GM21528 (cell line): ENCODE data around the gene SRGAP1.
"Not testable (repeated sequence)": the region's sequence is repeated elsewhere in the genome, so short reads cannot be mapped to it uniquely, and the experiment has no call there.

Experiments used
- ATAC-seq: cut with Tn5 transposase; IDR thresholded peaks from one replicate; pipeline ENCODE4 v1.9.1; 2021; ENCODE audit warnings: mild to moderate bottlenecking, moderate library complexity; ENCODE audit not compliant: unreplicated experiment, low FRiP score

The SRGAP1 gene

DNA sequence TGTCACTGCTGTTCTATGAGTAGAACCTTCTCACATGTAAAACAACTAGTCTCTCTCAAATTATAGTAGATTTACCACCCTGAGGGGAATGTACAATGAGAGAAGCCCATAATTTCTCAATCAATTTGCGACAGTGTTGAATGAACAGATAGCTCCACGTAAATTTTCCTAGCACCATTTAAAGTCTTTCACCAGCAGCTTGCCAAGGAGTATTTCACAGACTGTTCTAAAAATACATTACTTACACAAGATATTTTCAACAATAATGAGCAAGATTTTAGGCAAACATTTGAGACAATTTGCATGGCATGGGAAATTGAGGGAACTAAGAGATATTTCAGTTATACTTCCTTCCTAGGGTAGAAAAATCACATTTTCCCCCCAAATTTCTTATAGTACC is 226.0 kb downstream of the SRGAP1 start:
- ATAC-seq: no peak

DNA sequence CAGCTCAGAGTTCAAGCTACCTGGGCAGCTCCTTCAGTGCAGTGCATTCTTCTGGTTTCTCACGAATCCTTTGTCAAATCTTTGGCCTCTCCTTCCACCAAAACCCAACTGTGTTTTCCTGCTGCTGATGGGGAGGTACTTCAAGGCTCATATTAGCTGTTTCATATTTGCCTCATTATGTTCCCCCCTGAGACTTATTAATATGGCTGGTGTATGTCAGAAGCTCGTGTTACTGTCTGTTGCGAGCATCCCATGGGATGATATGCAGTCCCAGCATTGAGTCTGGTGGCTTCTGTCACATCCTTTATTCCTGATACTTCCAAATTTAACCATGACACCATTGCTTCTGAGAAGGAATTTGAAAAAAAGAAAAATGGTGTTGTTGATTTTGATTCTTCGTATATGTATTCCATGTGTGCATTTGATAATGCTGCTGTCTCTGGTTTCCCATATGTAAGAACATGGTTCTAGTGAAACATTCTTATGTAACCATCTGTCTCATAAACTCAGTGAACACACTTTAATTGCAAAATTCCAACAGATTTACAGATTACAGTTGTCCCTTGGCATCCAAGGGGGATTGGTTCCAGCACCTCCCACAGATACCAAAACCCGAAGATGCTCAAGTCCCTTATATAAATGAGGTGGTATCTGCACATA is 228.5 kb downstream of the SRGAP1 start:
- ATAC-seq: no peak

DNA sequence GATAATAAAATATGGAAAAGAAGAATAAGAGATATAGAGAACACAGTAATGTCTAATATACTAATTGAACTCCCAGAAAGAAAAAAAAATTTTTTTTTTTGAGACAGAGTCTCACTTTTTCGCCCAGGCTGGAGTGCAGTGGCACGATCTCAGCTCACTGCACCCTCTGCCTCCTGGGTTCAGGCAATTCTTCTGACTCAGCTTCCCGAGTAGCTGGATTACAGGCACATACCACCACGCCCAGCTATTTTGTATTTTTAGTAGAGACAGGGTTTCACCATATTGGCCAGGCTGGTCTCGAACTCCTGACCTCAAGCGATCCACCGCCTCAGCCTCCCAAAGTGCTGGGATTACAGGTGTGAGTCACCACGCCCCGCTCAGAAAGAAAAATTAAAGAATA is 232.1 kb downstream of the SRGAP1 start:
- not testable (repeated sequence) for ATAC-seq

DNA sequence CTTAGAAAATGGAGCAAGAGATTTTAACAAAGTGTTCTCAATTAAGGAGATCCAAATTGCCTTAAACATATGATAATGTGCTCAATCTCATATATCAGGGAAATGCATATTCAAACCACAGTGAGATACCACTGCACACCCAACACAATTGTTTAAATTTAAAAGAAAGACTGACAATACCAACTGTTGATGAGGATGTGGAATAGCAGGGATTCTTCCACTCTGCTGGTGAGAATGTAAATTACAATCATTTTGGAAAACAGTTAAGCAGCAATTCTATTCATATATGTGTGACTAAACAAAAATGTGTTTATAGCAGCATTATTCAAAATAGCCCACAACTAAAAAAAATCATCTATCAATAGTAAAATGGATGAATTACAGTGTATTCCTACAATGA is 233.4 kb downstream of the SRGAP1 start:
- ATAC-seq: no peak

DNA sequence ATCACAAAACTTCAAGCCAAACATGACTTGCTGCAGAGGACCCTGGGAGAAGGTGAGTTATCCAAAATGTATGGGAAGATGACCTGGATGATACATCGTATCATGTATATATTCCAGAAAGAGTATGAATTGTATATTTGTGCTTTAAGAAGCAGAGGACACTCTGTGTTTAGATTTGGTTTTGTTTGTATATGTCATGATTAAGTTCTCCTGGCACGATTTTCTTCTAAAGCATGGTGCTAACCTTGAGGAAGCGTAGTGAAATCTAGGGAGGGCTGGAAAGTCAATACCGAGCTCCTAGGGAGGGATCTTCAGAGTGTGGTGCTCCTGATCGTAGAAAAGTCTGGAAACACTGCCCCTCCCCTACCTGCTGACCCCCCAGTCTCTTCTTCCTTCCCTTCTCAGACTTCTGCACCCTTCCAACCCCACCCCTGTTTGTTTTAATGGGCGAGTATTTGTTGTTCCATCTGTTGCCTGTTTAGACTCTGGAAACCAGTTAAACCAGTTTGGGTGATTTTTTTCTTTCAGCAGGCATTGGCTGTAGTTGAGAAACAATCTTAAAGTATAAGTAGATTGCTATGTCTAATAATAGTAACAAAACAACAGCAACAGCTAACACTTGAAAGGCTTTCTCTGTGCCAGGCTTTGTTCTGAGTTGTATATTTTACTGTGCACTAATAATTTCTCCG is 236.0 kb downstream of the SRGAP1 start:
- no peak for ATAC-seq

DNA sequence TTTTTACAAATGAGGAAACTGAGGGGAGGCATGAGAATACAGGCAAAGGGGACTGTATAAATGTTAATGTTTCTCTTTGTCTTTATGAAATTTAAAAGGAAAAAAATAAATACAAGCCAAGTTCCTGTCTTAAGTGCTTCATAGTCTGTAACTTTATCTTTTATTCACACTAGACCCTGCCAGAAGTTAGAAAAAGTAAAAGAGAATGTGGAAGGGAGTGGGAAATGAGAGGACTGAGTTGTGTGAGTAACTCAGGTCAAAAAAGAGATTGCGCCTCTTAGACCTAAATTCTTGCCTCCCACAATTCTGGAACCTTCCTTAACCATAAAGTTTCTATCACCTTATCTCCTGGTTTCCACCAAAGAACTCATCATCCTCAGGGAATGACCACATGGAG is 236.5 kb downstream of the SRGAP1 start:
- no peak for ATAC-seq

DNA sequence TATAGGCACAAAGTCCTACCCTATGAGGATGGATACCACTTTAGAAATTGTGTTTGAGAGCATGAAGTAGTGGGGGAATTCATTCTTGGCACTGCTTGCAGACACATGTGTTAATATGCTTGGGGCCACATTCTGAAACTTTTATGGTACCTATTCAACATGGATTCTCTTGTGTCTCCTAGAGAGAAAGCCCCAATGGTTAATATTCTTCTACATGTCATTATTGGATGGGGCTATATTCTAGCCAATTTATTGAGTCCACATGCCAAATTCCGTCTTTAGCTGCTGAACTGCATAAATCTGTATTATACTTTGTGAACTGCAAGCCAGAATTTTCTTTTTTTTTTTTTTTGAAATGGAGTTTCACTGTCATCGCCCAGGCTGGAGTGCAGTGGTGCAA is 237.6 kb downstream of the SRGAP1 start:
- no peak for ATAC-seq

DNA sequence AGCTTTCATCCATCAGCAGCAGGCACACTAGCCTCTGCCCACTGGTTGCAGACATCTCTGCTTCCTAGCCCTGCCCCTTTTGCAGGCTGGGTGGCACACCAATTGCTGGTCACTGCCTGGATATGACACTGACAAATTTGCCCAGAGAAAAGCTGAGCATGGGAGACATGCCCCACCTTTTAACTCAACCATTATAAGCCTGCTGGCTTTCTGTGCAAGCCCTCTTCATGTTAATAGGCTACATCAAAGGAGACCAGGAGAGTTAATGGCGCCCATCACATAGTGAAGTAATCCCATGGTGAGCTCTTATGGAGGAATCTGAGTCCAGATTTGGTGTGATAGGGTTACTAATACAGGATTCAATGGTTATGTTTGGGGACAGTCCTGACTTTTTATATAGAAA is 238.4 kb downstream of the SRGAP1 start:
- no peak for ATAC-seq

DNA sequence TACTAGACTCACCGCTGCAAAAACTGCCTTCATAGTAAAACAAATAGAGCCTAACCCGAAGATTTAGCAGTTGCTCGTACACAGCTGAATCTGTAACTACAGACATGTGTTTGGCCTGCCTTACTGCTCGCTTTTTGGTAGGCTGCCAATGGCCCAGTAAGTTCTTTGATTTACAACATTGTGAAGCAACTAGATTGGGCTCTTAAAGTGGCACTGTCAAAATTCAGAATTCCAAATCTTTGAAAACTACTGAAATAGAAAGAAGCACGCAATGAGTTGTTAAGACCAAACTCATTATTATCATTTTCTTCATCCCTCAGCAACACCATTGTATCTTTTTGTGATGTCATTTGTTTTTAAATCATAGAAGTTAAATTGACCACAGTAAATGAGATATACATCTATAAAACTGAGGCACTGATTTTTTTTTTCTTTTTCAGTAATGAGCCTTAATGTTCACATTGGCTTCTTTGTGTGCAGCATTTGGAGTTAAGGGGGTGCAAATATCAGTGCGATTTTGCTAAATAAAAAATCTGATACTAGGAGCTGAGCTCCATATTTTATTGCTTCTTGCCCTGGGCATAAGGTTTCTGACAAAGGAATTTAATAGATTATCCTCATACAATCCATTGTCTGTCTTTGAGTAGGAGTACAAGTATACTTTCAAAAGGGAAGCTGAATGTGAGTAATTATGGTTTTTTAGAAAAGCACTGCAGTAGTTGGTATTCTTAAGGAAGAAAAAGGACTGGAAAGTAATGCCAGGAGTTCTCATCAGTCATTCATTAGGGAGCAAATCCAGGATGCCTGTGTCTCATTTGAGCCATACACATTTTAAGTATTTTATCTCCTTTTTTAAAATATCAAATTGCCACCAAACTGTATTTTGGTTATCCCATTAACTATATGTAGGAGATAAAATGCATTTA is 239.0 kb downstream of the SRGAP1 start:
- ATAC-seq: no peak

DNA sequence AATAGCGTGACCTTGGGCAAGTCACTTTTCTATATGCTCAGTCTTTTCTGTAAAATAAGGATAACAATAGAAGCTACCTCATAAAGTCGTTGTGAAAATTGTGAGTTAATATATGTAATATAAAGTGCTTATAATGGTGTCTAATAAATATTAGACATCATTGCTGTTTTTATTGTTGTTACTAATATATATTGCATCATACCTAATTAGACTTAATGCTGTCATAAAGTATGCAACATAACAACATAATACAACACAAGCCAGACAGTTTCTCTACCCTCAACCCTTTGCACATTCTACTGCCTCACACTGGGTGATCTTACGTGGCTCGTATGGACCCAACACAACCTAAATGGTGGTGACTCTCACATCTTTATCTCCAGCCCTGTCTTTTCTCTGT is 240.7 kb downstream of the SRGAP1 start:
- ATAC-seq: no peak

DNA sequence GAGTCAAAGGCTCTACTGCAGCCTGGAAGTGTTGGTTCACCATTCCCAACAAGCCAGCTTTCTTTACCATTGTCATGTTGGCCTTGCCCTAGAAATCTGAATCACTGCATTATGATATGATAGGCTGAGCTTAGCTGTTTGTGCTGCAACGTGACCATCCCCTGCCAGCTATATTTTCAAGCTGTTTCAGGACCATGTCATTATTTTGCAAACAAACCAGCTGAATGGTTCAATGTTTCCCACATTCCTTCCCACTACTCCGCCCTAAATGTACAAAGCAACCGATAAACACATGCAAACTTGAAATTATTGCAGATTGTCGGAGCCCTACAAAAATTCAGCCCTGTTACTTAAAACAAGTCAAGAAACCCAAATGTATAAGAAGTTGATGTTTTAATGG is 241.5 kb downstream of the SRGAP1 start:
- no peak for ATAC-seq

DNA sequence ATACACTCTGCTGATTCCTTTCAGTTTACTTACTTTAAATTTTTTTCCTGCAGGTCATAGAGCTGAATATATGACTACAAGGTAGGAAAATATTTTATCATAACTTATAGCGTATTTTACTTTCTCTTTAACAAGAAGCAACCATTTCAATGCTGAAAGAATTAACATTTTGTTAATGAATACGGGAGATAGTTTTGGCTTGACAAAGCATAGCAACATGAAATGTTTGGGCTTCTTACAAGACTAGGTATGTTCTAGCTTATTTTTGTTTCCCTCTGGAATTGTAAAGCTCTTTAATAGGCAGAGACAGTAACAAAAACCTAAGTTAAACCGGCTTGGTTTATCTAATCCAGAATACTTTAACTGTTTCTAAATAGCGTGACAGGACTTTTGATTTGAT is 242.4 kb downstream of the SRGAP1 start:
- no peak for ATAC-seq

DNA sequence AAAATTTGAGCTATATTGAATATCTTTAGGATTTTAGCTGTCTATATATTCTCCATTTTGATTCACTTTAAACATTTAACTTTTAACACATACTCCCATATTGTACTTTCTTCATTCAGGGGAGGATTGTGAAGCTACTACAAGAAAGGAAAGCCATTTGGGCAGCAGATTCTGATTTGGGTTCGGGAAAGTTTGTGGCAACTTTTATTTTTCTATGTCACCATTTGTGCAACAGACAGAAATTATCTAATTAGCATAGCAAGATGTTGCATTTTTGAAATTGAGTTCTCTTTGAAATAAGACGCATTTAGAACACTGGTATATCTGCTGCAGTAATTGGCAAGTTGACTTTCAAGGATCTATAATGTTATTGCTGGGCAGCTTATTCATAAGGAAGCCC is 243.3 kb downstream of the SRGAP1 start:
- ATAC-seq: no peak

DNA sequence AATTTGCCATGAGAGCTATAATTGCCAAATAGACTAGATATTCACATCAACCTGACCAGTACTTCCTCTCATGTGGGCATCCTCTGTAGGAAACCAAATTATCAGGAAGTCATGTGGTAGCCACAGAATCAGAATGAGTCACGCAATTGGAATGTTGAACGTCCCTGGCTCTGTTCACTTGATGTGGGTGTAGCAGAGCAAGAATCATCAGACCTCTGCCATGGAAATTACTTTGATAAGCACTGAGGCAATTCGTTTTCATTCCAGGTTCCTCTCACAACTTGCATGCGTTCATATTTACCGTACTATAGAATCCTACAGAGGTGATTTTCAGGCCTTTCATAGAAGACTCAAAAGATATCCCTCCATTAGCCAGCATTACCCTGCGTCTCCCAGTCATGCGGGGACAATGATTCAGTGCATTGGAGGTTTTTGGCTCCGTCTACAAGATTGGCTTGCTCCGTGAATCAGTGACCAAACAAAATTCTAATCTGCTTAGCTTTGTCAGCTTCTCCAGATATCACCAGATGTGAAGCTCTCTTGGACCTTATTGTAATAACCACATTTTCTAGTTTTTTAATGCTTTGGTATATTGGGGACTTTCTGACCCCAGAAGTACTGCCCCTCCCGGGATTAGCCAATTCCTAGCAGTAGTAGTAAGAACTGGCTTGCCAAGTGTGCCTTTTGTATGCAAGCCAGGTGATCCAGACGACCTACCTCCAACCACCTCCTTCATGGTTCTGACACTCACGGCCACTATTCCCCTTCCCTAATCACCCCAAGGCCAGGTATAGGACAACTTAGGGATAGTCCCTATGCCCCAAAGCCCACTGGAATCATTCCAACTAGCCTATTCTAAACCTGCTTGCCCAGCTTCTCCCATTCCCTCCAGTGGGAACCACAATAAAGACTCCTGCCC is 244.2 kb downstream of the SRGAP1 start:
- ATAC-seq: no peak

DNA sequence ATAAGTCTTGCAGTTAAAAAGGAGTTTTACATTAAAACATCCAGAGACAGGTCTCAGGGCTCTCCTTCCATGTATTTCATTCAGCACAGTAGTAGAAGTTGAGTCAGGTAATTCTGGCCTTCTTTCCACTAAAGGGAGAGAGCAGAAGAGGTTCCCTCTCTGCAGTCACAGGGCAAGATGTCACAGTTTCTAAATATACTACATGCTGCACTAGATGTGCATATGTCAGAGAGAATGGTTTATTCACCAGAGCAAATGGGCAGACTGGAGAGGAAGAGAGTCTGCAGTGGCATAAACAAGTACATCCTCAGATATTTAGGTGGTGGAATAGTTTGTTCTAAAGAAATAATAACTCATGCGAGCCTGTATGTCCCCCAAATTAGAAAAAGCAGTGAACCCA is 245.5 kb downstream of the SRGAP1 start:
- ATAC-seq: no peak

DNA sequence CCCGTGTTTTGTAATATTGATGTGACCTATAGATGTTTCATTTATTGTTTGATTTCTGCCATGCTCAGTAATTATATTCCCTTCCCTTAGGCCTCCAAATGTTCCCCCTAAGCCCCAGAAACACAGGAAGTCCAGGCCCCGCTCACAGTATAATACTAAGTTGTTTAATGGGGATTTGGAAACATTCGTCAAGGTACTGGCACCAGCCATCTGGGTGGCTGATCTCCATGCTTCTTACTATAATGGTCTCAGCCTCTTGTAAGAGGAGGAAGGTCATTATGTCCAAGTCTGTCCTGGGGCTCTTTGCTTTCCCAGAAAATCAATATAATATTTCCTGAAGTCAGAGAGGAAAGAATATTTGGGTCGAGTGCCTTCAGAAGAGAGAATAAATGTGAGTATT is 246.7 kb downstream of the SRGAP1 start:
- no peak for ATAC-seq

DNA sequence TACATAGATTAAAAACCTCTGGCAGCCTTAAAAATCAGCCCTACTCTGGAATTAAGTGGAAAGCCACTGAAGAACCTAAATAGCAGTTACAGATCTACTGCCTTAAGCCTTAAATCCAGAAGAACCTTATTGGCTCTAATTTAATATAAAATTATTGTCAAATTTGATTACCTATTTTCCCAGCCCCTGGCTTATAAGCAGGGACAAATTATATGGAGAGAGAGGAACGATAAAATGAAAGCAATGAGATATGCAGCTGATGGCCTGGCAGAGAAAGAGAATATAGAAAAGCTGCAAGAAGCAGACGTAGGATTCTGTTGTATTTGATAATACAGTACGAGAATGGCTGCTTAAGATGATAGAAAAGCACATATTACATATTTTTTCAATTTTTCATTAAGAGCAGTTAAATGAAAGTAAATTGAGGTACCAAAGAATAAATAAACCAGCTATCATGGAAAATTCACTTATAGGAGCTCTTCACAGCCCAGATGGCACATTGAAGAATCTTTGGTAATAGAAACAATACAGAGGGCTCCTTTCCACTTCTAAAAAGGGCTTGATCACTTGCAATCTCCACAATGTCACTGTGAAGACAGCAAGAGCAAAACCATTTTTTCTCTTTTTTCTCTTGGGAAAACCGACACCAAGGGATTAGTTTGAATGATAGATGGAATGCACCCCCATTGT is 248.2 kb downstream of the SRGAP1 start:
- no peak for ATAC-seq

DNA sequence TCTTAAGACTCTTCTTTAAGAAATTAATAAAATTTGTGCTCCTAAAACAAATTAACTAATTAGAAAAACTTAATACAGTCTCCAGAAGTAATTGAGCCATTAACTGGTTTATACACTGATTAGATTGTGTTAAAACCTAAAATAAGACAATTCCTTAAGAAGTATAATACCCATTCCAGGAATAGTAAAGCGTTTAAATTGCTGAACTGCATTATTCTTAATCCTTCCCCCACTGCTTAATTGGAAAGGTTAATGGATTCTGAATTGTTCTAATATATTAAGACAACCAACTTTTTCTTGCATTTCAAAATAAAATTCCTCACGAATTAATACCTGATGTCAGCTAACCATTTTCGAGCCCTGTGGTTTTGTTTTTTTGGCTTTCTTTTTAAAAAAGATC is 249.2 kb downstream of the SRGAP1 start:
- ATAC-seq: no peak

DNA sequence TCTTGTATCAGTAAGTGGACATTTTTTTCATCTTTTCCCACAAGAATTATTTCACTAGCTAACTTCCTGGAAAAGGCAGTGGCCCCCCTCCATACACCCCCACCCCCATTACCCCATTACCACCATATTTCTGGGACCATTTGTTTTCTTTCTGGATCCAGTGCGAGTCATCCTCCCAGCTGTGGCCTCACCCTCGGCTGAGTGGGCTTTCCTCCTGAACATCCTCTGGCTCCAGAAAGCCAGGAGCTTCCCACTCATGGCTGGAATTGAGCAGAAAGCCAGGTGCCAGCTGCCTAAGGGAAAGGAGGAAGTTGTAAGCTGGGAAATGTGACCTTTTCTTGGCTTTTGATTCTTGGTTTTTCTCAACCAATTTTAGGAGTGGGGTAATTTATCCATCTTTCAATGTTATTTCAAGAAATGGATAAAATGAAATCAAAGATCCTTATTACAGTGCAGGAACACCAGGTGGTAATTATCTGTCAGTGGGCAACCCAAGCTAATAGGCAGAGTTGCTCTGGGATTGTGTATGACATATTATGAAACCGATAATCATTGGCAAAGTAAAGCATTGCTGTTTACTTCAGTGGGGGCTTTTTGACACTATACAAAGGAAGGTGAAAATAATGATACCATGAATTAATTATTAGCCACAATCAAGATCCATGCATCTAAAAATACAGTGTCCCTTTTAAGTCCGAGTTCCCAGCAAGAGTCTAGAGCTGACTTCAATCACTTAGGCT is 253.0 kb downstream of the SRGAP1 start:
- ATAC-seq: no peak
